Upper lobe of left lung (tissue), 4 donors: Measurements from ENCODE around the gene ADAMTS17.

Experiments
- CTCF ChIP-seq, 6 experiments: fragments of 450-650 bp in 4 of 6; fragments of 200-600 bp in 2 of 6; sonication (generic) in 2 of 6; IDR thresholded peaks; one replicate each; pipeline ENCODE4 v1.5.1; 2016 to 2019; ENCODE audit warnings: antibody characterized with exemption in 6 of 6
- EP300 ChIP-seq, 4 donors: sonication (generic); formaldehyde crosslinking; IDR thresholded peaks; one replicate each; pipeline ENCODE4 v1.5.1; 2017; ENCODE audit warnings: antibody characterized with exemption in 4 of 4, control low read depth in 2 of 4
- POLR2A ChIP-seq, 4 donors: fragments of 450-650 bp; IDR thresholded peaks; one replicate each; pipeline ENCODE4 v1.5.1; 2016 to 2017; ENCODE audit warnings: antibody characterized with exemption in 4 of 4, mild to moderate bottlenecking in 2 of 4
- POLR2AphosphoS5 ChIP-seq, 2 donors: sonication (generic); formaldehyde crosslinking; IDR thresholded peaks; one replicate each; pipeline ENCODE4 v1.5.1; 2017; ENCODE audit warnings: antibody characterized with exemption in 2 of 2

GRCh38 chr15:100141311-100142001 is 200.3 kb downstream of the ADAMTS17 start:
- TF ChIP-seq CTCF (IDR thresholded peaks at IDR 0.05) = no peak
- no peak for TF ChIP-seq POLR2AphosphoS5 (IDR thresholded peaks at IDR 0.05)
- no peak for TF ChIP-seq POLR2A (IDR thresholded peaks at IDR 0.05)
- TF ChIP-seq EP300 (IDR thresholded peaks at IDR 0.05) = no peak
